Mesenchymal stem cell (in vitro differentiated cells and primary cell): Measurements from ENCODE around the gene ZFP1.

Source experiments
- DNase-seq: peaks from one replicate; pipeline ENCODE4 v3.0.0-alpha.2; 2013
- H2AFZ ChIP-seq: one replicate; pipeline ENCODE4 v1.6.1; 2013; ENCODE audit warnings: low read depth, mild to moderate bottlenecking, control low read depth, inconsistent platforms, low read length, moderate library complexity
- H2AK5ac ChIP-seq: 2 replicates; pipeline ENCODE4 v1.6.1; 2013; ENCODE audit warnings: low read length, moderate library complexity, mild to moderate bottlenecking, inconsistent platforms; ENCODE audit not compliant: severe bottlenecking
- H2BK120ac ChIP-seq: one replicate; pipeline ENCODE4 v1.6.1; 2013; ENCODE audit warnings: low read depth, mild to moderate bottlenecking, inconsistent platforms, low read length, moderate library complexity
- H2BK12ac ChIP-seq, 2 experiments: one replicate each; pipeline ENCODE4 v1.6.1; 2013; ENCODE audit warnings: inconsistent platforms in 2 of 2, low read length in 2 of 2, mild to moderate bottlenecking in 2 of 2, moderate library complexity in 2 of 2, control low read depth in 1 of 2
- H2BK15ac ChIP-seq: one replicate; pipeline ENCODE4 v1.6.1; 2013; ENCODE audit warnings: mild to moderate bottlenecking, low read depth, inconsistent platforms; ENCODE audit not compliant: poor library complexity, severe bottlenecking
- H2BK5ac ChIP-seq: 2 replicates; pipeline ENCODE4 v1.6.1; 2013; ENCODE audit warnings: low read depth, mild to moderate bottlenecking, low read length, control low read depth, inconsistent platforms; ENCODE audit not compliant: poor library complexity, severe bottlenecking
- H3K14ac ChIP-seq, 2 experiments: one replicate each; pipeline ENCODE4 v1.6.1; 2013; ENCODE audit warnings: inconsistent platforms in 2 of 2, low read length in 2 of 2, control low read depth in 1 of 2, mild to moderate bottlenecking in 1 of 2, moderate library complexity in 1 of 2
- H3K18ac ChIP-seq, 2 experiments: one replicate each; pipeline ENCODE4 v1.6.1; 2013; ENCODE audit warnings: inconsistent platforms in 2 of 2, low read length in 2 of 2, control low read depth in 1 of 2, low read depth in 1 of 2, mild to moderate bottlenecking in 1 of 2
- H3K23ac ChIP-seq, 2 experiments: one replicate each; pipeline ENCODE4 v1.6.1; 2013; ENCODE audit warnings: inconsistent platforms in 2 of 2, low read length in 2 of 2, mild to moderate bottlenecking in 2 of 2, moderate library complexity in 2 of 2, control low read depth in 1 of 2
- H3K27ac ChIP-seq: 2 replicates; pipeline ENCODE4 v1.5.1; 2013; ENCODE audit warnings: mild to moderate bottlenecking, moderate library complexity, low read length, control low read depth, inconsistent platforms; ENCODE audit not compliant: poor library complexity, severe bottlenecking
- H3K27me3 ChIP-seq, 2 experiments: 2 replicates each; pipeline versions ENCODE4 v1.6.1 to v1.7.0; 2013; ENCODE audit warnings: low read length in 2 of 2, mild to moderate bottlenecking in 2 of 2, moderate library complexity in 2 of 2, control low read depth in 1 of 2, inconsistent platforms in 1 of 2; ENCODE audit not compliant: control insufficient read depth in 1 of 2, insufficient read depth in 1 of 2
- H3K36me3 ChIP-seq, 2 experiments: 2 replicates each; pipeline versions ENCODE4 v1.6.1 to v1.7.0; 2013; ENCODE audit warnings: low read length in 2 of 2, control low read depth in 1 of 2, inconsistent platforms in 1 of 2, low read depth in 1 of 2, mild to moderate bottlenecking in 1 of 2; ENCODE audit not compliant: insufficient read depth in 2 of 2, control insufficient read depth in 1 of 2
- H3K4ac ChIP-seq, 2 experiments: one replicate each; pipeline ENCODE4 v1.6.1; 2013; ENCODE audit warnings: inconsistent platforms in 2 of 2, low read length in 2 of 2, mild to moderate bottlenecking in 2 of 2, moderate library complexity in 2 of 2, control low read depth in 1 of 2, low read depth in 1 of 2
- H3K4me1 ChIP-seq: 2 replicates; pipeline ENCODE4 v1.6.1; 2013; ENCODE audit warnings: low read depth, low read length, control low read depth; ENCODE audit not compliant: control insufficient read depth, insufficient read depth
- H3K4me2 ChIP-seq: 2 replicates; pipeline ENCODE4 v1.6.1; 2013; ENCODE audit warnings: low read length, mild to moderate bottlenecking, inconsistent platforms; ENCODE audit not compliant: poor library complexity, severe bottlenecking
- H3K4me3 ChIP-seq, 2 experiments: 2 replicates each; pipeline versions ENCODE4 v1.5.1 to v1.7.0; 2013; ENCODE audit warnings: low read length in 2 of 2, mild to moderate bottlenecking in 2 of 2, control low read depth in 1 of 2, low read depth in 1 of 2; ENCODE audit not compliant: insufficient read depth in 1 of 2
- H3K79me1 ChIP-seq: replicated peaks from 2 replicates; pipeline ENCODE4 v1.6.1; 2013; ENCODE audit warnings: mild to moderate bottlenecking, control low read depth, low read length, inconsistent platforms; ENCODE audit not compliant: poor library complexity, severe bottlenecking
- H3K9ac ChIP-seq: 2 replicates; pipeline ENCODE4 v1.7.0; 2013; ENCODE audit warnings: mild to moderate bottlenecking, low read length, moderate library complexity
- H3K9me3 ChIP-seq: 2 replicates; pipeline ENCODE4 v1.7.0; 2013; ENCODE audit warnings: mild to moderate bottlenecking, low read length; ENCODE audit not compliant: control insufficient read depth
- H4K8ac ChIP-seq: one replicate; pipeline ENCODE4 v1.6.1; 2013; ENCODE audit warnings: inconsistent platforms, mild to moderate bottlenecking, low read length, moderate library complexity
- H4K91ac ChIP-seq: one replicate; pipeline ENCODE4 v1.6.1; 2013; ENCODE audit warnings: mild to moderate bottlenecking, low read length, inconsistent platforms
- WGBS: methylation state at CpG from one replicate; pipeline ENCODE4 v1.1.7; 2013; ENCODE audit warnings: mixed read lengths; 5-methylcytosine and 5-hydroxymethylcytosine counted together

ZFP1 gene

DNA sequence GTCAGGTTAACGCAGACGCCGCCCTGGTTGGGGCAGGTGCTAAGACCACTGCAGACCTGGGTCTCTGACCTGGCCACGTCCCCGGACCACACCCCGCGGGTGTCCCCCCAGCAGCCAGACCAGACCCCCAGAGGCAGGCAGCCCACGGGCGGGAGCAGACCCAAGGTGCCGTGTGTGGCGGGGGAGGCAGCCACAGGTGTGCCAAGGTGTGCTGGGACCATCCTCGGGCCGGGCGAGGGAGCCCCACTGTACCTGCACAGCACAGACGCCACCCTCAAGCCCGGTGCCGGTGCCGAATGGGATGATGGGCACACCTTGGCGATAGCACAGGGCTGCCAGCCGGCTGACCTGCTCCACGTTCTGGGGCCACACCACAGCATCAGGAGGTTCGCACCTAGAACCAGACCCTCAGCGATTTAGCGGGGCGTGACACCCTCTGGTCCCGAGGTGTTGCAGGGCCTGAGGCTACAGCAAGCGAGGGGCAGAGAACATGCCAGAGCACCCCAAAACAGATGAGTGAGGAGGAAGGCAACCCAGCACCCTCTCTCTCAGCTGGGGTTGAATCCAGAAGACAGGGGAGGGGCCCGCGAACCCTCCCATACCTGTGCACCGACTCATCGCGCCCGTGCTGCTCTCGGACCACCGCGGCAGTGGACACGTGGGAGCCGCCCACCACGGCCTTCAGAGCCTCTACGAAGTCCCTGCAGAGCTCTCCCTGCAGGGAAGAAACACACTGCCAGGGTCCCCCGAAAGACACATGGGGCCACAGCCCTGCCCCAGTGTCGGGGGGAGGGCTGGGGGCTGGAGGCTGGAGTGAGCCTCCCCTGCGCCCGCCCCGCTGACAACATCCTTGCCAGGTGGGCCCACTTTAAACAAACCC, 33.1 kb upstream of the ZFP1 start:
- Histone ChIP-seq H2BK5ac (no peak overlapping the region), H4K91ac (no peak overlapping the region), H3K18ac (no peak overlapping the region), H2BK15ac (no peak overlapping the region), H3K9me3 (peaks cover 2% of the 10 kb centered on the region), H3K9ac (no peak overlapping the region), H3K27ac (no peak overlapping the region), H3K4ac (no peak overlapping the region), H3K14ac (no peak overlapping the region), H3K27me3 (peaks cover 0 to 14% of the 10 kb centered on the region in 2 experiments), H3K79me1 (peaks cover 2% of the 10 kb centered on the region), H3K36me3 (peaks cover 0 to 20% of the 10 kb centered on the region in 2 experiments), H2AFZ (no peak overlapping the region), H3K4me1 (peaks cover 19% of the 10 kb centered on the region), H2BK120ac (no peak overlapping the region), H2AK5ac (no peak overlapping the region), H2BK12ac (no peak overlapping the region), H3K4me3 (no peak overlapping the region), H4K8ac (no peak overlapping the region), H3K4me2 (no peak overlapping the region), H3K23ac (no peak overlapping the region)
- no peak for DNase-seq
- 92% methylated on average over 43 of the region's 45 CpGs for WGBS

DNA sequence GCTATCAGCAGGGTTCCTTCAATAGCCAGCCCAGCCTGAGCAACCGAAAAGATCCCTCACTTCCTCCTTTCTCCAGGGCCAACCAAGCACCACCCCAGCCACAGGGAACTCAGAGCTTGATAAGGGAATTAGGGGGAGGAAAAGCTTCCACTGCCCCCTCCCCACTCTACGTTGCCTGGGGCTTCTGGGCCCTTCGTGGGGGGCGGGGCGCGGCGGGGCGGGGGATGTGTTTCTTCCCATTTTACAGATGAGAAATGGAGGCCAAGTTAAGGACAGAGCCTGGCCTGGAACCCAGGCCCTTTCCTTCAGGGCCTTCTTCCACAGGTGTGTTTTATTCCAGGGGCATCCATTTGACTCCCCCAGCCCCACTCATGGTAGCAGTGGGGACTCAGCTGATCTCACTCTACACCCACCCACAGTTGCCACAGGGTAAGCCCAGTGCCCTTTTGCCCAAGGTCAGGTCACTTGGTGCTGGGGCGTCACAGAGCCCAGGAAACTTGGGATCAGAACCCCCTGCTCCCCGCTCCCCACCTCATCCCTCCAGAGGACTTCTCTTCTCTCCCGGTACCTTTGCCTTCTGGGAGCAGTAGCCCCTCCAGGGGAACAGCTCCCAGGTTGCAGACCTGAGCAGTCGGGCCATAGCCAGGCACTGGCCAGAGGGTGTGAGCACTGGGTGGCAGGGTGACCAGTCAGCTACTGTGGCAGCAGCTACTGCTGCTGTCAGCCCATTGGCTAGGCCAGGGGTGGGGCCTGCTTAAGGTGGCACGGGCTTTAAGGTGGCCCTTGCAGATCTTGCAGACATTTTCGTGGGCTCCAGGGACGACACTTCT, 32.0 kb upstream of the ZFP1 start, which contains the start of gene LDHD:
TSS of gene LDHD (minus strand) at position 700 of the 830 bp plus-strand sequence. CDS start at position 640, 60 bp downstream.
- DNase-seq: no peak
- Histone ChIP-seq H3K27me3 (peaks cover 0 to 14% of the 10 kb centered on the region in 2 experiments), H2BK15ac (no peak within 1 kb of the TSS)

DNA sequence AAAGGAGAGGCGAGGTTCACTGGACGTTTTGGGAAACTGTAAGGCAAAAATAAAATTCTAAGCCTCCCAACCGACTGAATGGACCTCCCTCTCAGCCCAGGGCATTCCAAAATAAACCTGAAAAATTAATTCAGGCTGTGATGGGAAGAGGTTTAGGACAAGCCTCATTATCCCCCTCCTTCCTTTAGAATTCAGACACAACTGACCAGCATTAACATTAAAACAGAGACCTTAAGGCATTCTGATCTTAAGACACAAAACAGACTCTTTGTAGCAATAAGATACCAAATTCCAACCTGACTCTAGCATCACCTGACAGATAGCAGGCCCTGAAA, 31.4 kb upstream of the ZFP1 start:
- Histone ChIP-seq H3K9ac (no peak overlapping the region), H3K23ac (no peak overlapping the region), H2AFZ (no peak overlapping the region), H3K27me3 (peaks cover 0 to 14% of the 10 kb centered on the region in 2 experiments), H2BK12ac (no peak overlapping the region), H3K4ac (no peak overlapping the region), H3K27ac (no peak overlapping the region), H3K4me3 (peak overlapping the region in 1 of 2 experiments; percentile 80), H2BK120ac (no peak overlapping the region), H3K4me2 (no peak overlapping the region), H3K4me1 (peaks cover 7% of the 10 kb centered on the region), H2BK5ac (no peak overlapping the region), H3K36me3 (peaks cover 0 to 20% of the 10 kb centered on the region in 2 experiments), H4K91ac (no peak overlapping the region), H3K18ac (no peak overlapping the region), H3K9me3 (peaks cover 11% of the 10 kb centered on the region), H3K79me1 (no peaks in the 10 kb centered on the region), H4K8ac (no peak overlapping the region), H3K14ac (no peak overlapping the region), H2AK5ac (no peak overlapping the region), H2BK15ac (no peak overlapping the region)
- WGBS: 83% methylated on average over 1 of the region's 3 CpGs
- DNase-seq: no peak

More for the DNA sequence above, 32.0 kb upstream of the ZFP1 start, which contains the start of gene LDHD:
- Histone ChIP-seq H4K8ac (no peak within 1 kb of the TSS), H3K9ac (peak within 1 kb of the TSS; percentile 58), H3K9me3 (peaks cover 5% of the 10 kb centered on the region), H2BK12ac (no peak within 1 kb of the TSS), H3K4me3 (peak within 1 kb of the TSS in 1 of 2 experiments; percentile 80), H3K4ac (no peak within 1 kb of the TSS), H3K36me3 (peaks cover 0 to 20% of the 10 kb centered on the region in 2 experiments), H2AFZ (no peak within 1 kb of the TSS), H2BK5ac (no peak within 1 kb of the TSS), H3K23ac (no peak within 1 kb of the TSS), H3K18ac (no peak within 1 kb of the TSS), H3K14ac (no peak within 1 kb of the TSS), H3K27ac (no peak within 1 kb of the TSS), H2AK5ac (no peak within 1 kb of the TSS), H3K4me2 (no peak within 1 kb of the TSS), H2BK120ac (no peak within 1 kb of the TSS), H3K79me1 (peaks cover 2% of the 10 kb centered on the region), H3K4me1 (peaks cover 11% of the 10 kb centered on the region), H4K91ac (no peak within 1 kb of the TSS)
- WGBS: 82% methylated on average over 14 of the region's 15 CpGs
